Transverse colon (tissue), 4 donors: ENCODE results near the gene LRRC7. TPM values are rescaled to one million over a fixed set of nuclear protein-coding genes. Genes with fewer than 3 reads are reported as not detected.
"Not testable (repeated sequence)": the region's sequence is repeated elsewhere in the genome, so short reads cannot be mapped to it uniquely, and the experiment has no call there.

ENCODE experiments used
- DNase-seq: peaks from one replicate; pipeline ENCODE4 v3.0.0-alpha.2; 2019
- H3K27ac ChIP-seq, 4 donors: fragments of 200-600 bp; sonication (generic); 2 replicates each; pipeline ENCODE4 v1.5.1; 2016 to 2018; ENCODE audit warnings: inconsistent platforms in 4 of 4
- H3K27me3 ChIP-seq: fragments of 200-600 bp; sonication (generic); 2 replicates; pipeline ENCODE4 v1.5.1; 2017; ENCODE audit warnings: inconsistent platforms
- H3K36me3 ChIP-seq, 4 donors: fragments of 200-600 bp; sonication (generic); 2 replicates each; pipeline ENCODE4 v1.5.1; 2017 to 2019; ENCODE audit warnings: inconsistent platforms in 4 of 4
- H3K4me1 ChIP-seq, 4 donors: fragments of 200-600 bp; sonication (generic); 2 replicates each; pipeline ENCODE4 v1.5.1; 2017 to 2020; ENCODE audit warnings: inconsistent platforms in 4 of 4
- H3K4me3 ChIP-seq, 4 donors: fragments of 200-600 bp; sonication (generic); 1 replicate in 1 of 4; 2 replicates in 3 of 4; pipeline versions ENCODE4 v1.5.1 to v1.6.1; 2017 to 2019; ENCODE audit warnings: inconsistent platforms in 4 of 4
- H3K9me3 ChIP-seq, 2 donors: fragments of 200-600 bp; sonication (generic); 2 replicates each; pipeline ENCODE4 v1.5.1; 2017 to 2019; ENCODE audit warnings: inconsistent platforms in 2 of 2
- CTCF ChIP-seq, 5 experiments: fragments of 200-600 bp in 3 of 5; fragments of 450-650 bp in 2 of 5; sonication (generic) in 3 of 5; IDR thresholded peaks; 1 replicate in 2 of 5; 2 replicates in 3 of 5; pipeline ENCODE4 v1.5.1; 2016 to 2017; ENCODE audit warnings: antibody characterized with exemption in 5 of 5, inconsistent platforms in 3 of 5, mild to moderate bottlenecking in 2 of 5, moderate library complexity in 1 of 5
- EP300 ChIP-seq: sonication (generic); formaldehyde crosslinking; IDR thresholded peaks from one replicate; pipeline ENCODE4 v1.6.1; 2017; ENCODE audit warnings: antibody characterized with exemption, low read depth
- POLR2A ChIP-seq: fragments of 450-650 bp; IDR thresholded peaks from one replicate; pipeline ENCODE4 v1.6.1; 2016; ENCODE audit warnings: antibody characterized with exemption, mild to moderate bottlenecking, moderate library complexity
- POLR2AphosphoS5 ChIP-seq, 3 donors: sonication (generic); formaldehyde crosslinking; IDR thresholded peaks; one replicate each; pipeline ENCODE4 v1.6.1; 2016; ENCODE audit warnings: antibody characterized with exemption in 3 of 3
- WGBS, 2 donors: methylation state at CpG; one replicate each; pipeline ENCODE4 v1.1.5; 2018; ENCODE audit warnings: low coverage in 1 of 2; 5-methylcytosine and 5-hydroxymethylcytosine counted together
- in situ Hi-C, 4 donors: fragments of 200-750 bp; cut with MboI; loops; one replicate each; pipeline versions ENCODE4 v1.15.0 to v1.15.1; 2017; ENCODE audit warnings: low sequenced_read_pairs in 3 of 4, low pct_ligation_motif_present in 1 of 4, low pct_unique_long_range_greater_than_20kb in 1 of 4
- intact Hi-C: fragments of 100-400 bp; cut with DNase I; formaldehyde crosslinking; loops from one replicate; pipeline ENCODE4 v1.15.1; 2023; ENCODE audit warnings: low total_unique reads
- total RNA-seq, 4 donors: library from RNA; depleted of rRNA; stranded (reverse); fragments of >200 nt; gene quantifications; one replicate each; pipeline ENCODE4 v1.1.0, GENCODE V29; 2016

Gene LRRC7
- total RNA-seq, 4 donors from 2014 or later = 0.32 to 1.1 TPM; not detected in 2

GRCh38 chr1:69706473-69706872, 138.8 kb downstream of the LRRC7 start:
- intact Hi-C loops (no loop called here), in situ Hi-C loops (no loop called here)
- whole genome bisulfite sequencing, 2 donors = 74 to 100% methylated on average over 1 of the region's 1 CpG
- Histone ChIP-seq H3K4me1 (no peaks in the 10 kb centered on the region), H3K27ac (no peak overlapping the region), H3K4me3 (no peak overlapping the region), H3K9me3 (no peaks in the 10 kb centered on the region), H3K27me3 (no peaks in the 10 kb centered on the region), H3K36me3 (no peaks in the 10 kb centered on the region)
- TF ChIP-seq POLR2AphosphoS5 (IDR thresholded peaks at IDR 0.05) (no peak), CTCF (IDR thresholded peaks at IDR 0.05) (no peak), POLR2A (no peak)
- no peak for DNase-seq

GRCh38 chr1:69707103-69707502, 139.4 kb downstream of the LRRC7 start:
- intact Hi-C loops = no loop called here
- Histone ChIP-seq H3K4me3 (no peak overlapping the region), H3K27ac (no peak overlapping the region), H3K4me1 (no peaks in the 10 kb centered on the region), H3K27me3 (no peaks in the 10 kb centered on the region), H3K9me3 (no peaks in the 10 kb centered on the region), H3K36me3 (no peaks in the 10 kb centered on the region)
- TF ChIP-seq EP300 (no peak), CTCF (IDR thresholded peaks at IDR 0.05) (no peak), POLR2AphosphoS5 (IDR thresholded peaks at IDR 0.05) (no peak), POLR2A (no peak)
- in situ Hi-C loops = no loop called here
- WGBS, 2 donors = 76 to 88% methylated on average over 3 to 4 of the region's 4 CpGs
- no peak for DNase-seq

GRCh38 chr1:69710484-69711189, 142.9 kb downstream of the LRRC7 start:
- H3K4me3 ChIP-seq = no peak overlapping the region
- H3K9me3 ChIP-seq = no peaks in the 10 kb centered on the region
- in situ Hi-C loops = no loop called here
- TF ChIP-seq CTCF (IDR thresholded peaks at IDR 0.05) (no peak), POLR2AphosphoS5 (IDR thresholded peaks at IDR 0.05) (no peak), POLR2A (no peak), EP300 (no peak)
- no peaks in the 10 kb centered on the region for H3K4me1 ChIP-seq
- no peak overlapping the region for H3K27ac ChIP-seq
- H3K27me3 ChIP-seq = no peaks in the 10 kb centered on the region
- no peak for DNase-seq
- H3K36me3 ChIP-seq = no peaks in the 10 kb centered on the region
- 24 to 46% methylated on average over 4 of the region's 4 CpGs for WGBS, 2 donors
- intact Hi-C loops = no loop called here

- Histone ChIP-seq H3K36me3 (no peaks in the 10 kb centered on the region), H3K4me3 (no peak overlapping the region), H3K9me3 (no peaks in the 10 kb centered on the region), H3K27ac (no peak overlapping the region), H3K4me1 (no peaks in the 10 kb centered on the region), H3K27me3 (no peaks in the 10 kb centered on the region)
- in situ Hi-C loops = no loop called here
- intact Hi-C loops = no loop called here
- no peak for TF ChIP-seq EP300
- no peak for DNase-seq
- WGBS, 2 donors = 60 to 74% methylated on average over 4 of the region's 4 CpGs
Observed at GRCh38 chr1:69711190-69711930, 143.6 kb downstream of the LRRC7 start.

- H3K36me3 ChIP-seq, DNase-seq, H3K27me3 ChIP-seq, H3K9me3 ChIP-seq, H3K4me3 ChIP-seq, H3K4me1 ChIP-seq, in situ Hi-C loops, H3K27ac ChIP-seq, intact Hi-C loops: not testable (repeated sequence)
Observed at GRCh38 chr1:69717834-69718233, 150.1 kb downstream of the LRRC7 start.
